Suprapubic skin (tissue), 4 donors: Measurements from ENCODE around the gene C18orf63. TPM values are rescaled to one million over a fixed set of nuclear protein-coding genes. Genes with fewer than 3 reads are reported as not detected.

Experiments
- DNase-seq, 2 donors: peaks; one replicate each; pipeline ENCODE4 v3.0.0-alpha.2; 2019; ENCODE audit warnings: low spot score in 2 of 2
- H3K27ac ChIP-seq: fragments of 200-600 bp; sonication (generic); one replicate; pipeline ENCODE4 v1.5.1; 2019
- H3K27me3 ChIP-seq: fragments of 200-600 bp; sonication (generic); one replicate; pipeline ENCODE4 v1.5.1; 2019
- H3K36me3 ChIP-seq: fragments of 200-600 bp; sonication (generic); one replicate; pipeline ENCODE4 v1.5.1; 2019
- H3K4me1 ChIP-seq: fragments of 200-600 bp; sonication (generic); one replicate; pipeline ENCODE4 v1.5.1; 2019
- H3K4me3 ChIP-seq: fragments of 200-600 bp; sonication (generic); one replicate; pipeline ENCODE4 v1.5.1; 2019; ENCODE audit warnings: mild to moderate bottlenecking
- H3K9me3 ChIP-seq: fragments of 200-600 bp; sonication (generic); one replicate; pipeline ENCODE4 v1.5.1; 2019
- CTCF ChIP-seq, 2 donors: fragments of 200-600 bp in 1 of 2; fragments of 450-650 bp in 1 of 2; sonication (generic) in 1 of 2; IDR thresholded peaks; one replicate each; pipeline ENCODE4 v1.5.1; 2016 to 2019; ENCODE audit warnings: antibody characterized with exemption in 2 of 2, mild to moderate bottlenecking in 1 of 2, moderate library complexity in 1 of 2
- EP300 ChIP-seq: sonication (generic); formaldehyde crosslinking; IDR thresholded peaks from one replicate; pipeline ENCODE4 v1.6.1; 2017; ENCODE audit warnings: antibody characterized with exemption
- POLR2A ChIP-seq, 2 donors: fragments of 450-650 bp; IDR thresholded peaks; one replicate each; pipeline ENCODE4 v1.6.1; 2017; ENCODE audit warnings: antibody characterized with exemption in 2 of 2, mild to moderate bottlenecking in 2 of 2, moderate library complexity in 2 of 2
- POLR2AphosphoS5 ChIP-seq, 3 donors: sonication (generic); formaldehyde crosslinking; IDR thresholded peaks; one replicate each; pipeline ENCODE4 v1.6.1; 2017; ENCODE audit warnings: antibody characterized with exemption in 3 of 3
- WGBS: methylation state at CpG from one replicate; pipeline ENCODE4 v1.1.5; 2018; 5-methylcytosine and 5-hydroxymethylcytosine counted together
- total RNA-seq, 4 donors: library from RNA; depleted of rRNA; stranded (reverse); fragments of >200 nt; gene quantifications; one replicate each; pipeline ENCODE4 v1.1.0, GENCODE V29; 2016

Gene C18orf63
- total RNA-seq, 4 donors from 2014 or later: not detected

GRCh38 chr18:74328206-74328605, 12.6 kb downstream of the C18orf63 start:
- H3K4me3 ChIP-seq: no peak overlapping the region
- TF ChIP-seq CTCF (IDR thresholded peaks at IDR 0.05) (no peak), POLR2A (IDR thresholded peaks at IDR 0.05) (no peak), EP300 (no peak), POLR2AphosphoS5 (IDR thresholded peaks at IDR 0.05) (no peak)
- H3K9me3 ChIP-seq: no peaks in the 10 kb centered on the region
- no peaks in the 10 kb centered on the region for H3K4me1 ChIP-seq
- no peaks in the 10 kb centered on the region for H3K36me3 ChIP-seq
- H3K27ac ChIP-seq: no peak overlapping the region
- WGBS: 82% methylated on average over 2 of the region's 2 CpGs
- no peak for DNase-seq
- H3K27me3 ChIP-seq: no peaks in the 10 kb centered on the region

DNA sequence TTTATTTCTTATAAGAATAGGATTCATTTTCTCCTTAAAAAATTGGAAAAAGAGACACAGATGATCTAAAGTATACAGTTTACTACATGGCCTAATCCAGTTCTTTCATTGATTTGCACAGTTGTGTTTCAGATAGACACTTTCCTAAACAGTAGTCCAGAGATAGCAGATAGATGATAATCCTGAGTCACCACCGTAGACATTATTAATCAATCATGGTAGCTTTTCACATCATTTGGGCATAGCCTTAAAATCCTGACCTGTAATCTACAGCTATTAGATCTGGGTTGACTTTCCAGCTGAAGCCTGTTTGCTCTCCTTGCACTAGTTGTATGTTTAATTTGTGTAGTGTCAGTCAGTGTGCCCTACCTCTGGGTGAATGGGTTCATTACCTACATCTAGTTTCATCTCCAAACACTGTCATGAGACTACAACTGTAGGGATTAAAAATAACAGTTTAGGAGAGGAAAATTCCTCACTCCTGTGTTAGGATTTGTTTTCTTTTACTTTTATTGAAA, 14.1 kb downstream of the C18orf63 start:
- Histone ChIP-seq H3K4me3 (no peak overlapping the region), H3K9me3 (no peaks in the 10 kb centered on the region), H3K27me3 (no peaks in the 10 kb centered on the region), H3K36me3 (no peaks in the 10 kb centered on the region), H3K27ac (no peak overlapping the region), H3K4me1 (no peaks in the 10 kb centered on the region)
- WGBS: 74% methylated on average over 1 of the region's 1 CpG
- no peak for DNase-seq
- TF ChIP-seq EP300 (no peak), POLR2A (IDR thresholded peaks at IDR 0.05) (no peak), POLR2AphosphoS5 (IDR thresholded peaks at IDR 0.05) (no peak), CTCF (IDR thresholded peaks at IDR 0.05) (no peak)

- Histone ChIP-seq H3K4me1 (no peaks in the 10 kb centered on the region), H3K27me3 (no peaks in the 10 kb centered on the region), H3K36me3 (no peaks in the 10 kb centered on the region), H3K27ac (no peak overlapping the region), H3K4me3 (no peak overlapping the region), H3K9me3 (no peaks in the 10 kb centered on the region)
- no peak for DNase-seq
- WGBS: 58% methylated on average over 2 of the region's 2 CpGs
- TF ChIP-seq POLR2A (IDR thresholded peaks at IDR 0.05) (no peak), CTCF (IDR thresholded peaks at IDR 0.05) (no peak), POLR2AphosphoS5 (IDR thresholded peaks at IDR 0.05) (no peak), EP300 (no peak)
Measured at GRCh38 chr18:74331404-74331803, 15.8 kb downstream of the C18orf63 start.

DNA sequence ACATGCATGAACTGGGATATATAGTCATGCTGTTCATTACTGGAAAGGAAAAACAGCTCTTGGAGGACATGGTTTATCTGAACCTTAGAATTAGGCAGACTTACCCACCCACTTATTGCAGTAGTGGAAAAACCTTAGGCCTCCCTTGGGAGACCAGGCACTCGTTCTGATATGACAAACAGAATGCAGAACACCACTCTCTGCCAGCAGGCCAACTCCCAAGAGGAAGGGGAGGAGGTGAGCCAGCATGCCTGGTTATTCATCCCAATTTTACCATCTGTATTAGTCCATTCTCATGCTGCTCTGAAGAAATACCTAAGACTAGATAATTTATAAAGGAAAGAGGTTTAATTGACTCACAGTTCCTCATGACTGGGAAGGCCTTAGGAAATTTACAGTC, 17.5 kb downstream of the C18orf63 start:
- no peak overlapping the region for H3K27ac ChIP-seq
- no peaks in the 10 kb centered on the region for H3K27me3 ChIP-seq
- DNase-seq: no peak
- 17% methylated on average over 1 of the region's 1 CpG for WGBS
- TF ChIP-seq EP300: no peak
- no peak for TF ChIP-seq CTCF (IDR thresholded peaks at IDR 0.05)
- no peak for TF ChIP-seq POLR2A (IDR thresholded peaks at IDR 0.05)
- TF ChIP-seq POLR2AphosphoS5 (IDR thresholded peaks at IDR 0.05): no peak
- no peaks in the 10 kb centered on the region for H3K9me3 ChIP-seq
- no peak overlapping the region for H3K4me3 ChIP-seq
- H3K4me1 ChIP-seq: no peaks in the 10 kb centered on the region
- H3K36me3 ChIP-seq: no peaks in the 10 kb centered on the region

DNA sequence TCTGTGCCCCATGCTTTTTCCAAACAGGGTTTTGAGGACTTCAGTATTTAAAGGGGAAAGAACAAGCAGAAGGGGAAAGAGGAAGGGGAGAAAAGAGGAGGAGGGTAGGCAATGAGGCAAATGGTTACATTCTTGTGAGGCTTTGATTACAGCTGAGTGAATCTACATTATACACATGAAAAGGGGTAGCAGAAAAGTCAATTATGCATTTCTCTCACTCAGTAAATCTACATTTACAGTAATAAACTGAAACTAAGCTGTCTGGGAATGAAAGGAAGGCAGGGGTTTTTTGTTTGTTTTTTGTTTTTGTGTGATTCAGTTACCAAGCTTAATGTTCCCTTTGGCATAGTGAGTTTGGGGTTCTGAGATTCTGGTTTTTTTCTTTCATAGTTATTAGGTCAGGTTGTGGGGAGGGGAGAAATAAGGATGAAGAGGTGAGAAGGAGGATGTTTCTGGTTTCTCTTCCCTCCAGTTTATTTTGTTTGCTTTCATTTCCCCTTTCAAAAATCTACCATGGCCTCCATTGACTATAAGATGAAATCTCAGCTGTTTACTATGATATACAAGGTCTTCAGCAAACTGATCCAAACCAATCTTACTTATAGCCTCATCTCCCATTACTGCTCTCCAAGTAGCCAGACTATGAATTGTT, 18.7 kb downstream of the C18orf63 start:
- no peak for DNase-seq
- no peaks in the 10 kb centered on the region for H3K4me1 ChIP-seq
- H3K4me3 ChIP-seq: no peak overlapping the region
- H3K36me3 ChIP-seq: no peaks in the 10 kb centered on the region
- H3K9me3 ChIP-seq: no peaks in the 10 kb centered on the region
- H3K27me3 ChIP-seq: no peaks in the 10 kb centered on the region
- TF ChIP-seq EP300 (no peak), CTCF (IDR thresholded peaks at IDR 0.05) (no peak), POLR2A (IDR thresholded peaks at IDR 0.05) (no peak), POLR2AphosphoS5 (IDR thresholded peaks at IDR 0.05) (no peak)
- H3K27ac ChIP-seq: no peak overlapping the region
